H1 (cell line): Measurements from ENCODE around the gene FLT4. TPM values are rescaled to one million over a fixed set of nuclear protein-coding genes. Genes with fewer than 3 reads are reported as not detected.

Experiments used
- CTCF ChIA-PET: fragments of 300-600 bp; sonication (Branson Sonifier 250); formaldehyde crosslinking; loops from one replicate; lab custom pipeline; 2021; ENCODE audit not compliant: partially characterized antibody; lab: Charles Lee
- POLR2A ChIA-PET: fragments of 300-600 bp; sonication (Branson Sonifier 250); formaldehyde crosslinking; loops from one replicate; lab custom pipeline; 2021; ENCODE audit warnings: inconsistent platforms; ENCODE audit not compliant: partially characterized antibody; lab: Charles Lee
- DNase-seq, 2 experiments: peaks; one replicate each; pipeline versions ENCODE4 v3.0.0 to v3.0.0-alpha.2; 2010 to 2022; ENCODE audit warnings: low spot score in 2 of 2, low read depth in 1 of 2, mixed read lengths in 1 of 2
- FAIRE-seq: peaks from 2 replicates; lab custom pipeline; 2011; peaks lifted over from hg19 to GRCh38; lab: Jason Lieb, UNC
- H2AFZ ChIP-seq: 2 replicates; pipeline ENCODE4 v1.8.1; 2012; ENCODE audit warnings: low read length, inconsistent platforms
- H2AK5ac ChIP-seq: 2 replicates; pipeline ENCODE4 v1.6.1; 2013; ENCODE audit warnings: low read depth, low read length
- H2BK120ac ChIP-seq: replicated peaks from 2 replicates; pipeline ENCODE3; 2013; ENCODE audit warnings: low read depth, low read length, inconsistent platforms
- H2BK12ac ChIP-seq: 2 replicates; pipeline ENCODE4 v1.6.1; 2013; ENCODE audit warnings: low read depth, low read length
- H2BK15ac ChIP-seq: 2 replicates; pipeline ENCODE4 v1.6.1; 2013; ENCODE audit warnings: low read length
- H2BK20ac ChIP-seq: 2 replicates; pipeline ENCODE4 v1.6.1; 2013; ENCODE audit warnings: low read length
- H2BK5ac ChIP-seq: 2 replicates; pipeline ENCODE4 v1.6.1; 2013; ENCODE audit warnings: low read depth, low read length
- H3K14ac ChIP-seq: 2 replicates; pipeline ENCODE4 v1.6.1; 2013; ENCODE audit warnings: inconsistent platforms; ENCODE audit not compliant: insufficient read length
- H3K18ac ChIP-seq: 2 replicates; pipeline ENCODE4 v1.6.1; 2013; ENCODE audit warnings: low read length; ENCODE audit errors: extremely low read depth
- H3K23ac ChIP-seq: 2 replicates; pipeline ENCODE4 v1.6.1; 2013; ENCODE audit warnings: inconsistent platforms; ENCODE audit not compliant: insufficient read length
- H3K23me2 ChIP-seq: 2 replicates; pipeline ENCODE4 v1.6.1; 2013; ENCODE audit warnings: low read depth, low read length
- H3K27ac ChIP-seq: 2 replicates; pipeline ENCODE4 v1.6.1; 2011; ENCODE audit warnings: low read depth, low read length, inconsistent platforms
- H3K27me3 ChIP-seq, 4 experiments: replicated peaks in 1 of 4; 1 replicate in 1 of 4; 2 replicates in 3 of 4; pipeline versions ENCODE4 v1.6.1 to v1.8.1; 2011 to 2013; ENCODE audit warnings: low read length in 3 of 4, mild to moderate bottlenecking in 3 of 4, inconsistent platforms in 2 of 4, mixed read lengths in 2 of 4, moderate library complexity in 1 of 4; ENCODE audit not compliant: control insufficient read depth in 3 of 4, insufficient read depth in 3 of 4; ENCODE audit errors: extremely low read depth in 1 of 4
- H3K36me3 ChIP-seq, 4 experiments: 2 replicates each; pipeline versions ENCODE4 v1.6.1 to v1.8.1; 2011 to 2013; ENCODE audit warnings: mild to moderate bottlenecking in 4 of 4, low read length in 3 of 4, moderate library complexity in 2 of 4, control low read depth in 1 of 4, inconsistent platforms in 1 of 4; ENCODE audit not compliant: insufficient read depth in 4 of 4, control insufficient read depth in 2 of 4
- H3K4ac ChIP-seq: replicated peaks from 2 replicates; pipeline ENCODE3; 2013; ENCODE audit warnings: low read length, low read depth, mixed read lengths, inconsistent platforms; ENCODE audit not compliant: insufficient read length
- H3K4me1 ChIP-seq, 4 experiments: replicated peaks in 1 of 4; 1 replicate in 1 of 4; 2 replicates in 3 of 4; pipeline versions ENCODE4 v1.6.1 to v1.8.1; 2011 to 2013; ENCODE audit warnings: low read length in 3 of 4, inconsistent platforms in 2 of 4, mixed read lengths in 1 of 4; ENCODE audit not compliant: insufficient read depth in 4 of 4, control insufficient read depth in 3 of 4
- H3K4me2 ChIP-seq, 2 experiments: 2 replicates each; pipeline versions ENCODE4 v1.6.1 to v1.8.1; 2011 to 2013; ENCODE audit warnings: low read depth in 2 of 2, low read length in 2 of 2, control low read depth in 1 of 2, inconsistent platforms in 1 of 2, mild to moderate bottlenecking in 1 of 2; ENCODE audit not compliant: insufficient read depth in 1 of 2
- H3K4me3 ChIP-seq, 4 experiments: fragments of 200-600, 300-600 bp in 1 of 4; sonication (generic), shearing (Covaris generic), sonication (Bioruptor Twin) in 1 of 4; 2 replicates each; pipeline versions ENCODE4 v1.5.1 to v1.8.1; 2011 to 2016; ENCODE audit warnings: low read length in 4 of 4, low read depth in 3 of 4, control low read depth in 2 of 4, inconsistent platforms in 2 of 4, mild to moderate bottlenecking in 2 of 4, mixed read lengths in 1 of 4, moderate library complexity in 1 of 4; ENCODE audit not compliant: insufficient read depth in 2 of 4; ENCODE audit errors: extremely low read depth in 1 of 4
- H3K56ac ChIP-seq: replicated peaks from 2 replicates; pipeline ENCODE3; 2013; ENCODE audit warnings: low read depth, mild to moderate bottlenecking, mixed read lengths, low read length, inconsistent platforms; ENCODE audit not compliant: insufficient read length
- H3K79me1 ChIP-seq: 2 replicates; pipeline ENCODE4 v1.6.1; 2013; ENCODE audit warnings: low read depth, low read length, control low read depth
- H3K79me2 ChIP-seq, 2 experiments: 2 replicates each; pipeline versions ENCODE4 v1.6.1 to v1.8.1; 2012 to 2013; ENCODE audit warnings: low read length in 2 of 2, mild to moderate bottlenecking in 2 of 2, inconsistent platforms in 1 of 2; ENCODE audit not compliant: insufficient read depth in 2 of 2, control insufficient read depth in 1 of 2
- H3K9ac ChIP-seq, 4 experiments: replicated peaks in 1 of 4; 1 replicate in 1 of 4; 2 replicates in 3 of 4; pipeline versions ENCODE4 v1.6.1 to v1.8.1; 2011 to 2013; ENCODE audit warnings: low read depth in 3 of 4, low read length in 3 of 4, control low read depth in 2 of 4, mild to moderate bottlenecking in 2 of 4, moderate library complexity in 2 of 4, inconsistent platforms in 1 of 4; ENCODE audit errors: extremely low read depth in 1 of 4
- H3K9me3 ChIP-seq, 2 experiments: 2 replicates each; pipeline versions ENCODE4 v1.6.1 to v1.8.1; 2012 to 2013; ENCODE audit warnings: mild to moderate bottlenecking in 2 of 2, moderate library complexity in 2 of 2, control low read depth in 1 of 2, inconsistent platforms in 1 of 2, low read depth in 1 of 2, low read length in 1 of 2, mixed read lengths in 1 of 2; ENCODE audit not compliant: insufficient read depth in 2 of 2
- H4K20me1 ChIP-seq, 2 experiments: replicated peaks in 1 of 2; 2 replicates each; pipeline versions ENCODE3 to v1.8.1; 2011 to 2013; ENCODE audit warnings: inconsistent platforms in 2 of 2, low read length in 2 of 2, mild to moderate bottlenecking in 1 of 2; ENCODE audit not compliant: insufficient read depth in 2 of 2, control insufficient read depth in 1 of 2
- H4K5ac ChIP-seq: 2 replicates; pipeline ENCODE4 v1.6.1; 2013; ENCODE audit warnings: low read length, low read depth, mixed read lengths, inconsistent platforms; ENCODE audit not compliant: insufficient read length
- H4K8ac ChIP-seq: 2 replicates; pipeline ENCODE4 v1.8.0; 2013; ENCODE audit warnings: mild to moderate bottlenecking, moderate library complexity, low read length, inconsistent platforms; ENCODE audit not compliant: insufficient read depth; ENCODE audit errors: extremely low read depth
- H4K91ac ChIP-seq: replicated peaks from 2 replicates; pipeline ENCODE3; 2013; ENCODE audit warnings: low read length, mixed read lengths, inconsistent platforms; ENCODE audit not compliant: insufficient read length
- ATF2 ChIP-seq: IDR thresholded peaks from 2 replicates; pipeline ENCODE4 v1.6.1; 2012; ENCODE audit warnings: low read length, inconsistent platforms
- CREB1 ChIP-seq: IDR thresholded peaks from 2 replicates; pipeline ENCODE4 v1.6.1; 2012; ENCODE audit warnings: inconsistent platforms
- CTBP2 ChIP-seq: IDR thresholded peaks from 2 replicates; pipeline ENCODE4 v1.7.0; 2011; ENCODE audit warnings: borderline replicate concordance, mild to moderate bottlenecking, moderate library complexity, mixed read lengths, low read length; ENCODE audit not compliant: insufficient read depth, insufficient read length
- JUN ChIP-seq: IDR thresholded peaks from 2 replicates; pipeline ENCODE4 v1.6.1; 2011; ENCODE audit warnings: low read depth, mild to moderate bottlenecking, improper control_type of control experiment, low read length
- PHF8 ChIP-seq: fragments of 200-600 bp; sonication (generic); conservative IDR thresholded peaks from 2 replicates; pipeline ENCODE4 v1.7.1; 2012; ENCODE audit warnings: low read depth, mild to moderate bottlenecking, inconsistent platforms, low read length, moderate library complexity
- POLR2A ChIP-seq, 2 experiments: IDR thresholded peaks; 1 replicate in 1 of 2; 2 replicates in 1 of 2; pipeline ENCODE4 v1.6.1; 2011; ENCODE audit warnings: low read depth in 2 of 2, low read length in 2 of 2, mild to moderate bottlenecking in 2 of 2; ENCODE audit errors: control extremely low read depth in 1 of 2
- POLR2AphosphoS5 ChIP-seq: IDR thresholded peaks from 2 replicates; pipeline ENCODE4 v1.6.1; 2011; ENCODE audit warnings: low read depth, low read length
- RFX5 ChIP-seq: IDR thresholded peaks from 2 replicates; pipeline ENCODE4 v1.6.1; 2011; ENCODE audit warnings: low read depth, low read length, improper control_type of control experiment, borderline replicate concordance
- RXRA ChIP-seq: IDR thresholded peaks from 2 replicates; pipeline ENCODE4 v1.6.1; 2011; ENCODE audit warnings: low read depth, mild to moderate bottlenecking, low read length, moderate library complexity; ENCODE audit not compliant: insufficient read depth
- SIX5 ChIP-seq: IDR thresholded peaks from 2 replicates; pipeline ENCODE4 v1.6.1; 2011; ENCODE audit warnings: mild to moderate bottlenecking, low read depth, low read length
- SP4 ChIP-seq: IDR thresholded peaks from 2 replicates; pipeline ENCODE4 v1.6.1; 2012; ENCODE audit warnings: low read length, inconsistent platforms
- TAF7 ChIP-seq: optimal IDR thresholded peaks from 2 replicates; pipeline ENCODE3; 2011; ENCODE audit warnings: low read depth, mild to moderate bottlenecking, inconsistent platforms, low read length, moderate library complexity, borderline replicate concordance
- TCF12 ChIP-seq: IDR thresholded peaks from 2 replicates; pipeline ENCODE4 v1.6.1; 2011; ENCODE audit warnings: low read depth, mild to moderate bottlenecking, low read length
- ZNF274 ChIP-seq: IDR thresholded peaks from 2 replicates; pipeline ENCODE4 v1.7.0; 2012; ENCODE audit warnings: low read length, borderline replicate concordance; ENCODE audit errors: extremely low read depth
- WGBS, 2 experiments: shearing (Covaris generic) in 1 of 2; methylation state at CpG; one replicate each; pipeline versions ENCODE4 v1.1.6 to v1.1.7; 2013 to 2015; ENCODE audit warnings: low lambda C conversion rate in 2 of 2, mixed read lengths in 2 of 2, inconsistent platforms in 1 of 2, low coverage in 1 of 2, missing lambda C conversion rate in 1 of 2; ENCODE audit not compliant: insufficient replicate concordance in 2 of 2, insufficient coverage in 1 of 2, insufficient read length in 1 of 2; ENCODE audit errors: extremely low coverage in 1 of 2, missing lambda C conversion rate in 1 of 2; 5-methylcytosine and 5-hydroxymethylcytosine counted together
- polyA plus RNA-seq, 7 experiments: library from polyadenylated mRNA; depleted of rRNA in 3 of 7; stranded (reverse) in 5 of 7; unstranded in 2 of 7; fragments of >200 nt in 5 of 7; fragments of 200-250 nt in 2 of 7; gene quantifications; 1 replicate in 5 of 7; 2 replicates in 1 of 7; 4 replicates in 1 of 7; pipeline versions ENCODE4 v1.2.1 to v1.2.3, GENCODE V29; 2011 to 2013; ENCODE audit warnings: missing spikeins in 2 of 7, mixed read lengths in 2 of 7
- total RNA-seq: library from RNA; stranded (reverse); fragmentation: NEBNext Ultra II Directional; extraction: Animal tissue kit (Norgen Biotek cat#: 25700); gene quantifications from 2 replicates; pipeline ENCODE4 v1.2.1, GENCODE V29; 2021

Gene FLT4
- total and polyA plus RNA-seq, 2 of the 8 experiments (the other 6 are each of a cell fraction or from before 2014, with no cell fraction given): 6.5 to 7.7 TPM

GRCh38 chr5:180691046-180691445 lies 41.6 kb upstream of the FLT4 start:
- H3K4ac ChIP-seq: no peak overlapping the region
- H2BK12ac ChIP-seq: no peak overlapping the region
- no peak overlapping the region for H3K27ac ChIP-seq
- DNase-seq: no peak
- H3K4me1 ChIP-seq: peaks cover 0 to 8% (median 5%) of the 10 kb centered on the region in 4 experiments; a peak in 4 of 7 replicates
- H4K91ac ChIP-seq: no peak overlapping the region
- FAIRE-seq: no peak
- no peak overlapping the region for H3K56ac ChIP-seq
- no peaks in the 10 kb centered on the region for H3K79me1 ChIP-seq
- H2BK15ac ChIP-seq: no peak overlapping the region
- H2AFZ ChIP-seq: no peak overlapping the region
- H3K23me2 ChIP-seq: no peaks in the 10 kb centered on the region
- no peaks in the 10 kb centered on the region for H3K9me3 ChIP-seq
- no peaks in the 10 kb centered on the region for H3K36me3 ChIP-seq
- no peak overlapping the region for H2BK20ac ChIP-seq
- H3K23ac ChIP-seq: no peak overlapping the region
- no peak overlapping the region for H4K5ac ChIP-seq
- no peak overlapping the region for H2AK5ac ChIP-seq
- ChIA-PET POLR2A (interaction anchor here (0.7 kb wide), 1 partner anchor 187 kb away, joined by 3 read pairs; no protein-coding TSS in a partner anchor), CTCF (interaction anchor here (1.2 to 4.3 kb wide), 2 partner anchors 27 to 33 kb away, joined by 4 to 23 read pairs; no protein-coding TSS in a partner anchor)
- no peak overlapping the region for H2BK5ac ChIP-seq
- H3K79me2 ChIP-seq: no peaks in the 10 kb centered on the region
- H3K9ac ChIP-seq: no peak overlapping the region
- no peak overlapping the region for H3K18ac ChIP-seq
- WGBS, 2 experiments: 94% methylated on average over 6 of the region's 6 CpGs; no CpG with 5 or more reads in 1 of the 2 experiments
- H3K27me3 ChIP-seq: no peaks in the 10 kb centered on the region
- H4K20me1 ChIP-seq: no peaks in the 10 kb centered on the region
- H3K14ac ChIP-seq: no peak overlapping the region
- H3K4me3 ChIP-seq: no peak overlapping the region
- no peak overlapping the region for H3K4me2 ChIP-seq
- no peak overlapping the region for H4K8ac ChIP-seq
- no peak overlapping the region for H2BK120ac ChIP-seq
- TF ChIP-seq TCF12 (no peak), RFX5 (no peak), JUN (no peak), RXRA (no peak), CREB1 (no peak), ZNF274 (no peak), TAF7 (no peak), ATF2 (no peak), SIX5 (no peak), CTBP2 (no peak), SP4 (no peak), POLR2A (IDR thresholded peaks at IDR 0.05; ENCODE audit: control extremely low read depth in 1 of 2, low read depth in 2 of 2, low read length in 2 of 2) (no peak), POLR2AphosphoS5 (no peak), PHF8 (no peak)
